ENCODE results near the gene AAK1. TPM values are rescaled to one million over a fixed set of nuclear protein-coding genes. Genes with fewer than 3 reads are reported as not detected.
"Not testable (repeated sequence)": the region's sequence is repeated elsewhere in the genome, so short reads cannot be mapped to it uniquely, and the experiment has no call there.

AAK1 gene
- total RNA-seq, 2 donors from 2014 or later = 63.0 to 67.0 TPM

- no peak for DNase-seq (ENCODE audit: low spot score)
- intact Hi-C loops (cut with DNase I) = no loop called here
Observed at GRCh38 chr2:69450735-69451416, 192.7 kb downstream of the AAK1 start.

GRCh38 chr2:69449906-69450305, 193.6 kb downstream of the AAK1 start:
- no peak for DNase-seq (ENCODE audit: low spot score)
- intact Hi-C loops (cut with DNase I) = no loop called here

GRCh38 chr2:69443673-69444072, 199.9 kb downstream of the AAK1 start:
- intact Hi-C loops (cut with DNase I); DNase-seq (ENCODE audit: low spot score): not testable (repeated sequence)

GRCh38 chr2:69439499-69439898, 204.0 kb downstream of the AAK1 start:
- DNase-seq (ENCODE audit: low spot score); intact Hi-C loops (cut with DNase I): not testable (repeated sequence)

GRCh38 chr2:69438580-69438979, 205.0 kb downstream of the AAK1 start:
- no peak for DNase-seq (ENCODE audit: low spot score)
- intact Hi-C loops (cut with DNase I) = no loop called here

- DNase-seq (ENCODE audit: low spot score) = no peak
- intact Hi-C loops (cut with DNase I) = loop anchor here in 1 of 2 donors (2.0 kb wide), 1 partner anchor 75 kb away; no protein-coding TSS in a partner anchor
Observed at GRCh38 chr2:69437751-69438154, 205.8 kb downstream of the AAK1 start.

GRCh38 chr2:69436938-69437750, 206.4 kb downstream of the AAK1 start, which contains the start of gene NFU1:
Gene NFU1, minus strand, starts transcription at chr2:69437435. Its CDS starts 13 bp downstream, at chr2:69437422.
- intact Hi-C loops (cut with DNase I) = loop anchor here in 1 of 2 donors (2.0 kb wide), 1 partner anchor 76 kb away; no protein-coding TSS in a partner anchor
- DNase-seq (ENCODE audit: low spot score) = peak; percentile 98

GRCh38 chr2:69436596-69436937, 207.0 kb downstream of the AAK1 start:
- intact Hi-C loops (cut with DNase I) = loop anchor here in 1 of 2 donors (2.0 kb wide), 1 partner anchor 76 kb away; no protein-coding TSS in a partner anchor
- no peak for DNase-seq (ENCODE audit: low spot score)

- no peak for DNase-seq (ENCODE audit: low spot score)
- intact Hi-C loops (cut with DNase I) = no loop called here
Observed at GRCh38 chr2:69434753-69435152, 208.8 kb downstream of the AAK1 start.

GRCh38 chr2:69429491-69430183, 213.9 kb downstream of the AAK1 start:
- DNase-seq (ENCODE audit: low spot score) = no peak
- intact Hi-C loops (cut with DNase I) = no loop called here

- intact Hi-C loops (cut with DNase I) = no loop called here
- DNase-seq (ENCODE audit: low spot score) = no peak
Observed at GRCh38 chr2:69428981-69429380, 214.6 kb downstream of the AAK1 start.

- DNase-seq (ENCODE audit: low spot score) = no peak
- intact Hi-C loops (cut with DNase I) = no loop called here
Observed at GRCh38 chr2:69424419-69424818, 219.1 kb downstream of the AAK1 start.

- no peak for DNase-seq (ENCODE audit: low spot score)
- intact Hi-C loops (cut with DNase I) = no loop called here
Observed at GRCh38 chr2:69422198-69422597, 221.3 kb downstream of the AAK1 start.

- intact Hi-C loops (cut with DNase I); DNase-seq (ENCODE audit: low spot score): not testable (repeated sequence)
Observed at GRCh38 chr2:69419111-69419510, 224.4 kb downstream of the AAK1 start.

GRCh38 chr2:69416147-69416546, 227.4 kb downstream of the AAK1 start:
- DNase-seq (ENCODE audit: low spot score) = no peak
- intact Hi-C loops (cut with DNase I) = no loop called here

Other genes with a start within 250 kb of the AAK1 start
- gene NFU1, start 206.3 kb downstream of the AAK1 start, total RNA-seq = 10 to 100 TPM; 35.3 to 44.0 TPM
- gene ANXA4, start 98.4 kb upstream of the AAK1 start, total RNA-seq = 10 to 100 TPM; 90.8 to 92.2 TPM
- gene GMCL1, start 185.9 kb upstream of the AAK1 start, total RNA-seq = 10 to 100 TPM; 10.4 to 11.5 TPM

Measured in posterior vena cava (tissue), 2 donors.